Activated effector memory CD4-positive, alpha-beta T cell treated with anti-CD3 and anti-CD28 coated beads, Interleukin-2, amount 50 U/mL, for 16 hours (primary cell): ENCODE results near the gene PCYOX1L.
"Not testable (repeated sequence)": the region's sequence is repeated elsewhere in the genome, so short reads cannot be mapped to it uniquely, and the experiment has no call there.

Experiments used
- DNase-seq: peaks from one replicate; pipeline ENCODE4 v3.0.0-alpha.2; 2020

PCYOX1L gene

DNA sequence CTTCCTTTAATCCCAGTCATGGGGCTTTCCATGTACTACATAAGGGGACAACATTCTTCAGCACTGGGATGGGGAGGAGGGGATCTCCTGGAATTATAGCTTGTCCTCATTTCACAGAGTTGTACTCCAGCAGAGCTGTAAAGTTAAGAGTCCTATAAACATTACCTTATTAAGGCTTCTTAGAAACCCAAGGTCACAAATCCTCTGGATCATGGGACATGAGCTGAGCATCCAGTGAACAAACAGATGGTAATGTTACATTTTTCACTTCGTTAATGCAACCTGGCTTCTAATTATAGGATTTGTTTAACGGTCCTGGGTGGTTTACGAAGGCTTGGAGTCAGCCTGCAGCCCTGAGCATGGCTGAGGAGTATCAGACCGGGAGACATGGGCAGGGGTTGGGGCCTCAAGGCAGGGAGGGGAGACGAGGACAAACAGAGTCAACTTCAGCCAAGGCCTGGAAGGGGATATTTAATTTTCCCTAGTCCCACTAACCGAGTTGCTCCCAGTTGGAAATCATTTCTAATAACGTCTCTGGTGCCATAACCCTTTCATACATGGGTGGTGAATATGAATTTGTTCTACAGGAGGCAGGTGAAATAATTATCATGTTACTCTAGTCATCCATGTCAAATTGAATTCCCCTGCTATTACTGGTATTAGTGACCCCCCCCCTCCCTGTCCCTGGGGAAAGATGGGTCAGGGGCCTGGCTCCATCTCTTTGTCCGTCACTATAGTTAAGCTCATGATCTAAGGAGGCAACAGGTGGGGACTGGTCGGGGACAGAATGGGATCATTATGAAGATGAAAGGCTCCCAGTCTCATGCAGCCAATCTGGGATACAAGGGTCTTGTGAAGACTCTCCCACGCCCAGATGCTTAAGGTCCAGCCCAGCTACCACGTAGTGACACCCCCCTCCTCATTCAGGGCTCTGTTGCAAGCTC lies 32.0 kb downstream of the PCYOX1L start:
- no peak for DNase-seq

DNA sequence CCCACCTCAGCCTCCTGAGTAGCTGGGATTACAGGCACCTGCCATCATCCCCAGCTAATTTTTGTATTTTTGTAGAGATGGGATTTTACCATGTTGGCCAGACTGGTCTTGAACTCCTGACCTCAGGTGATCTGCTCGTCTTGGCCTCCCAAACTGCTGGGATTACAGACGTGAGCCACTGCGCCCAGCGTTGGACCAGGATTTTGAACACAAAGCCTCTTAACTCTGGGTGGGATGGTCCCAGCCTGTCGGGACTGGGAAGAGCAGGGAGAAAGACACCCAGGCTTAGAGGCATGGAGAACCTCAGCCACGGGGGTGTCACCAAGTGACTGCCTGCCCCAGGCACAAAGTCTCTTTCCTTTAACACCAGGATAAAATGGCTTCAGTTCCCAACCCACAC lies 33.2 kb downstream of the PCYOX1L start:
- DNase-seq, result not testable (repeated sequence)

DNA sequence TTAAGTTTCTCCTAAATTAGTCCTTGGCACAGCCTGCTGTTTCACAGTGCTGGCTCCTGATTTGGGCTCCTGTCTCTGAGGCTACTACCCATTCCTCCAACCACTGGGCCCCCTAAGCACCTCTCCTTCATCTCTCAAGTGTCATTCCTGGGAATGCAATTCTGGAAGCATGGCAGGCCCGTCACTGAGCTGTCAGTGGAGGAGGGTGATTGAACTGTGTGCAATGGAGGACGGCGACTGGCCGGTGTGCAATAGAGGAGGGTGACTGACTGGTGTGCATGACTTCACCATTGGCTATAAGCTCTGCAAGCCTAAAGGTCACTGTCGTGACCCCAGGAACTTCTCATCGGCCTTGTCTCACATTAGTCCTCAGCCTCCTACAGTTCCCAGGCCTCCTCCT lies 33.7 kb downstream of the PCYOX1L start:
- DNase-seq, result no peak

DNA sequence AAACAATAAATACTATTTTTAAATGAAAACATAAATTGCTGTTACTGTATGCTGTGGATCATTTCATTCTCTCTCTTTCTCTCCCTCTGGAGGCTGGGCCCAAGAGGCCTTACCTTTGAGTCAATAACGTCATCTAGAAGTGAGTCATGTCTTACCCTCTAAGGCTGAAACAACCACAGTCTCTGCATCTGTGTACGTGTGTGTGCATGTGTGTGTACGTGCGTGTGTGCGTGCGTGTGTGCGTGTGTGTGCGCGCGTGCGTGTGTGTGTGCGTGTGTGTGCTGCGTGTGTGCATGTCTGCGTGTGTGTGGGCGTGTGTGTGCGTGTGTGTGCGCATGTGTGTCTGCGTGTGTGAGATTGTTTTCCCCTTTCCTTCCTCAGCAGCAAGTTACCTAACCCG lies 34.9 kb downstream of the PCYOX1L start:
- no peak for DNase-seq

DNA sequence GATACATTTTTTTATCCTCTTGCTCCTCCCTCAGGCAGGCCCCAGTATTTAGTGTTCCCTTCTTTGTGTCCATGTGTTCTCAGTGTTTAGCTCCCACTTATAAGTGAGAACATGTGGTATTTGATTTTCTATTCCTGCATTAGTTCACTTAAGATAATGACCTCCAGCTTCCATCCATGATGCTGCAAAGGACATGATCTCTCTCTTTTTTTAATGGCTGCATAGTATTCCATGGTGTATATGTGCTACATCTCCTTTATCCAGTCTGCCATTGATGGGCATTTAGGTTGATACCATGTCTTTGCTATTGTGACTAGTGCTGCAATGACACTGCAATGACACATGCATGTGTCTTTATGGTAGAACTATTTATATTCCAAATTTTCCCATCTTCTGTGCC lies 37.1 kb downstream of the PCYOX1L start:
- DNase-seq, result not testable (repeated sequence)

DNA sequence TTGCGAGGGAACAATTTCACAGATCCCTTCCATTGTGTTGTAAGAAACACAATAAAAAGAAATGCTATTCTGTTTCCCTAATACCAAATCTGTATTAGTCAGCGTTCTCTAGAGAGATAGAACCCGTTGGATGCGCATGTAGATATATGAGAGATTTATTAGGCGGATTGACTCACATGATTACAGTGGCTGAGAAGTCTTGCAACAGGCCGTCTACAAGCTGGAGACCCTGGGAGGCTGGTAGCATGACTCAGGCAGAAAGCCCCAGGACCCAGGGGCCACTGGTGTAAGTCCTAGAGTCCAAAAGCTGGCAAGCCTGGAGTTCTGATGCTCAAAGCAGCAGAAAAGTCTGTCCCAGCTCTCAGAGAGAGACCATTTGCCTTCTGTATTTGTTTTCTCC lies 39.7 kb downstream of the PCYOX1L start:
- no peak for DNase-seq

DNA sequence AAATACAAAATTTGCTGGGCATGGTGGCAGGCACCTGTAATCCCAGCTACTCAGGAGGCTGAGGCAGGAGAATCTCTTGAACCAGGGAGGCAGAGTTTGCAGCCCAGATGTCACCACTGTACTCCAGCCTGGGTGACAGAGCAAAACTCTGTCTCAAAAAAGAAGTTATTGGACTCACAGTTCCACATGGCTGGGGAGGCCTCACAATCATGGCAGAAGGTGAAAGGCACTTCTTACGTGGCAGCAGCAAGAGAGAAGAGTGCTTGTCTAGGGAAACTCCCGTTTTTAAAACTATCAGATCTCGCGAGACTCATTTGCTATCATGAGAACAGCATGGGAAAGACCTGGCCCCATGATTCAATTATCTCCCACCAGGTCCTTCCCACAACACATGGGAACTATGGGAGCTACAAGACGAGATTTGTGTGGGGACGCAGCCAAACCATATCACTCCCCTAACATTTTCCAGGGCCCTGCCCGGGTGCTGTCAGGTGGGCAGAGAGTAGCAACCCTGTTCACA lies 41.0 kb downstream of the PCYOX1L start:
- not testable (repeated sequence) for DNase-seq

DNA sequence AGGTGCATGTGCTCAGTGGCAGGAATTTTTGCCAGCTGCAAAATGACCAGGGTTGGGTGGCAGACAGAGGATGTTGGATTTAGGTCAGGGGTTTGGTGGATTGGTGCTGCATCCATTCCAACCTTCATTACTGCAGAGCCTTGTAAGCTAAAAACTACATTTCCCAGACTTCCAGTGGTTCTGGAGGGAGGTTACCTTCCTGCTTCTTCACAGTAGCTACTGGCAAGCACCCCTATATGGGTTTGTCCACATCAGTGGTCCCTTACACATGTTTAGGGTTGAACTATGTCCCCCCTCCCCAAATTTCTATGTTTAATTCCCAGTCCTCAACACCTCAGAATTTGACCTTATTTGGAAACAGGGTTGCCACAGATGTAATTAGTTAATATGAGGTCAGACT lies 41.9 kb downstream of the PCYOX1L start:
- no peak for DNase-seq

DNA sequence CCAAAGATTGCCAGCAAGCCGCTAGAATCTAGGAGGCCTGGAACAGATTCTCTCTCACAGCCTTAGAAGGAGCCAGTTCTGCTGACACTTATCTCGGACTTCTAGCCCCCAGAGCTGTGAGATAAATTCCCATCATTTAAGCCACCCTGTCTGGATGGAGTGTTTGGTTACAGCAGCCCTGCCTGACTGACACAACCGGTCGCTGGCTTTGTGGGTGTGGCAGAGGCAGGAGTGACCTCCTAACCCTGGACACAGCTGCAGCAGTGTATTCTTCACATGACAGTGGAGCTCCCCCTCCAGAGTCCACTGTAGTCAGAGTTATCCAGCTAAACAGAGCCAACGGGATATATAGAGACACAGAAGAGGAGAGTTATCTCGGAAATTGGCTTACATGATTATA lies 42.5 kb downstream of the PCYOX1L start:
- no peak for DNase-seq

DNA sequence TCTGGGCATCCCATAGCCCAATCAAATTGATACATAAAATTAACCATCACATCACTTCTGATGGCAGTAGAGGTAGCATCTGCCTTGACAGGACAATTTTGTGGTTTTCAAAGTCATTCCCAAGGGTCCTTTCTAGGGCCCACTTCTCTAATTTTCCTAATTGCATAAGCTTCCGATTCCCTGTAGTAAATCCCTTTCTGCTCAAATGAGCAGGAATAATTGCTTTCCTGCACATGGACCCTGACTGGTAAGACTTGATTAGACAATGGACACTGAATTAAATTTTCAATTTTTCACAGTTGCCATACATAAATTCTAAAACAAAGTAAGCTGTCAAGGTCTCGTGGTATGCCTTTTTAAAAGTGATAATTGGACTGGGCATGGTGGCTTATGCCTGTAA lies 43.2 kb downstream of the PCYOX1L start:
- DNase-seq, result no peak

DNA sequence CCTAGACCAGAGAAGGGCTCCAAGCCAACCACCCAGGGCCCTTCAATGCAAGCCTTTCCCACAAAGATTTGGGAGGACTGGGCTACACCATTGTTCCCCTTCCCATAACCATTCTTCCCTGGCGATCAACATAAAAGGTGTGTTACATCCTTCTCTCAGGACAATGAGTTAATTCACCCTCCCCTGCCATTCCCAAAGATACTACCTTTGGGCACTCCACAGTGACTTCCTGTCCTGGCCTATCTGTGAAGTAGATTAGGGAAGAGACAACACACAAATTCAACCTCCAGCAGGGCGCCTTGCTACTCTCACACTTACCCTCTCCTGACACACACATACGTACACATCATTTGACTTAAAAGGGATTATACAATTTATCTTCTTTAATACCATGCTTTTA lies 44.4 kb downstream of the PCYOX1L start:
- DNase-seq, result no peak

DNA sequence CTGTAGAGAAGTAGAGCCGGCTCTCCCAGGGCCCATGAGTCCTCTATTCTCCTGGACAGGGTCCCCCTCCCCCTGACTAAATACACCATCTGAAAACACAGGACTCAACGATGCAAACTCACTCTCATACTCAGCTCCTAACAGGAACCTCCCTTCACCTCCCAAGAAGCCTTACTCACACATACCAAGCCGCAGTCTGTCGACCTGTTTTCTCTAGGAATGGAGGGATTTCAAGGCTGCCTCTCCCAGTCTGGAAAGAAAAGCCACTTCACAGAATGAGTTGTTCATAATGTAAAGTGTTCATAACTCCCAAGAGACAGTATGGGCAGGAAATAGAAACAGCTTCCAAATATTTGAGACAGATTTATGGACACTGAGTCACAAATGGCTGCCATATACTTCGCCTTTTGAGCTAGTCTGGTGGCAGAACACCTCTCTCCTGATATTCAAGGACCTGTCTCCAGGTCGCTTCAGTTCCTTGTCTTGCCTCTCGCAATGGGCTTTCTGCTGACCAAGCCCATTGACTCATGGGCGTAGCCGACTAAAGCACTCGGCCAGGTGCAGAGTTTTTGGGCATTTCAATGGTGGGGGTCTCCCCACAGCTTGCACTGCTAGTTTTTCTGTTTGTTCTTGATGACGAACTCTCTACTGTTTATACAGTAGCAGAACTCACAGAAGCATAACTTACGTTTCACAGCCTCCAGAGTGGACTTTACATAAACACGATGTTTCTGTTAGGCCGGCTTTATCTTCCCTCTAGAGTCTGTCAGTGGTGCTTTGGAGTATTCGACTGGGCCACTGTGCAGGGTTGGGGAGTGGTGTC lies 46.3 kb downstream of the PCYOX1L start:
- no peak for DNase-seq

DNA sequence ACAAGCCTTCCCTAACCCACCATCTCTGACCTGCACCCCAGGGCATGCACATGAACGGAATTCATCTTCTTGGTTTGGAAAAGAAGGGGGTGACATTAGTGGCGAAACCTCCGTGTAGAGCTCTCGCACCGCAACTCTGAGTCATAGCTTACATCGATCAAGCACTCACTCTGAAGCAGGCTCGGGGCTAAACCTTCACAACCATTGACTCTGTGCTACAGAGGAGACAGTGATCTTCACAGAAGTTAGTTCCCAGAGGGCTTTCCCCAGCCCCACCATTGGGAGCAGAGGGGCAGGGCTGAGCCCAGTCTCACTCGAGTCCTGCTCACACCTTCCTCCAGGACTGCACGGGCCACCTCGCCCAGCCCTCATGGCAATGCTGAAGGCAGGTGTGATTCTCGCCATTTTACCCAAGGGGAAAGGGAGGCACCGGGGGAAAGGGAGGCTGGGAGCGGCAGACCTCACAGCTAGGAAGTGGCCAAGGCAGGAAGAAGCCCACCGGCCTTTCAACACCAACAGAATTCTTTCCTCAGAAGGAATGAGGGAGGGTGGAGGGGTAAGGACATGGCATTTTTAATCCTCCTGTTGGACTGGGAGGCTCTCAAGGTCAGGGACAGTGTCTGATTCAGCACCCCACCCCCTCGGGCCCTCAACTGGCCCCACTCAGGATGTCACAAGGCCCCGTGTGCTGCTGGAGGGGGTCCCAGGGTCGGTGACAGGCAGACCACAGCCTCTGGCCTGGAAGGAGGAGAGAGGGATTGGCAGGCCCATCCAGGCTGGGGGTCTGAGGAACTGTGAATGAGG lies 47.1 kb downstream of the PCYOX1L start:
- DNase-seq, result no peak

DNA sequence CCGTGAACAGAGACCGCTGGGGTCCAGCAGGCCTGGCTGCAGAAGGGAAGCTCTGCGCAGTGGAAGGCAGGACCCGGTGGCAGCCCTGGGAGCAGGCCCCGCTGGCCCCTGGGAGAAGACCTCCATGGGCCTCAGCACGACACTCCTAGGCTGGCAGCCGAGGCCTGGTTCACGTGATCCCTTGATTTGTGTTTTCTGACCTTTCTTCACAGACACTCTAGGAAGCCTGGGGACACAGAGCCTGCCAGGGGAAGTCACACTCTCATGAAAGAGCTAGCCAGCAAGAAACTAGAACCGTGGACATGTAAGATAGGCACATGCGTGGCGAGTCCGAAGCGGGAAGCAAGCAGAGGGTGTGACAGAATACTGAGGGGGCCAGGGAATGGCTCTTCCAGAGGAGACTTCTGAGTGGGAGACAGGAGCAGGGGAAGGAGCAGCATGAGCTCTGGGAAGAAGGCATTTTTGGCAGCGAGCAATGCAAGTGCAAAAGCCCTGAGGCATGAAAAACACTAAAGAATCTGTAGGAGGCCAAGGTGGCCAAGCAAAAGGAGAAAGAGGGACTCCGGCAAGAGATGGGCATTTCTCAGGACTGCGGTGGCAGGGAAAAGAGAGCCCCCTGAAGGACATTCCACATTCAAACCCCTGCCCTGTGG lies 47.8 kb downstream of the PCYOX1L start:
- DNase-seq, result no peak

DNA sequence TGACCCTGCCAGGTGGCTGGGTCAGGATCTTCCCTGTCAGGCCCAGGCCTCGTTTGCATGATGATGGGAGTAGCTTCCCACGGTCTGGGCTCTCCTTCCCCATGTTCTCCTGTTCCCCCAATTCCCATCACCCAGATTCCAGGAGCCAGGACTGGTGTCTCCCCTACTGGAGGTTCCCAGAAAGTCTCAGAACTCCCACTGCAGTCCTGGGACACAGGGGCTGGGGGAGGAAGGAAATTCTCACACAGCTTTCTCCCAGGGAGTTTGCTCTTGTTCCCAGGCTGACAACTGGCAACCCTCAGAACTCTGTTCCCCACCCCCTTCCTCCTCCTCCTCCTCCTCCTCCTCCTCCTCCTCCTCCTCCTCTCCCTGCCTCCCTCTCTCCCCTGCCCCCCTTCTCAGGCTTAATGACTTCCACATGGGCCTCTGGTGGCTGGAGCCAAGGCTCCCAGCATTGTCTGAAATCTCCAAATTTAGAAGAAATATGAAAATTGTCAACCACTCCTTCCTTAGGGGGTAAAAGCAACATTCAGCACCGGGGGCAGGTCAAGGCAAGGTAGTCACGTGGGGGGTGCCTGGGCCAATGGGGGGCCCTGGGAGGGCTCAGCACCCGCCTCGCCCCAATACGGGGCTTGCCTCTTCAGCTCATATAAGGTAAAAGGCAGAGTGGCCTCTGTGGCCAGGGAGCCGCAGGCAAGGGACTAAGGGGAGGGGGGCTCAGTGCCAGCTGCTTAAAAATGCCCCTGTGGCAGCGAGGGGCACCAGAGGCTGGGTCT lies 48.5 kb downstream of the PCYOX1L start:
- DNase-seq, result no peak

DNA sequence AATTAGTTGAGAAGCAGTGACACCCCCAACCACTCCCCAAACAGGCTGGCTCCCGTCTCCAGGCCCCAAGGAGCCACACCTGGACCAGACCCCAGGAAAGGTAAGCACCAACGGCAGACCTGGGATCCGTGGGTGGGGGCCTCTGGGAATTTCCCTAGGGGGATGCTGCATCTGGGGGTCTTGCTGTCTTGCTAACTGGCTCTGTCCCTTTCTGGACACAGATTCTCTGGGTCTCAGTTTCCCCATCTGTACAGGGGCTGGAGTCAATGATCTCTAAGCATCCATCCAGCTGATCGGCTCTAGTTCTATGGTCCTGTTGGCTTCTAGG lies 49.1 kb downstream of the PCYOX1L start:
- no peak for DNase-seq

DNA sequence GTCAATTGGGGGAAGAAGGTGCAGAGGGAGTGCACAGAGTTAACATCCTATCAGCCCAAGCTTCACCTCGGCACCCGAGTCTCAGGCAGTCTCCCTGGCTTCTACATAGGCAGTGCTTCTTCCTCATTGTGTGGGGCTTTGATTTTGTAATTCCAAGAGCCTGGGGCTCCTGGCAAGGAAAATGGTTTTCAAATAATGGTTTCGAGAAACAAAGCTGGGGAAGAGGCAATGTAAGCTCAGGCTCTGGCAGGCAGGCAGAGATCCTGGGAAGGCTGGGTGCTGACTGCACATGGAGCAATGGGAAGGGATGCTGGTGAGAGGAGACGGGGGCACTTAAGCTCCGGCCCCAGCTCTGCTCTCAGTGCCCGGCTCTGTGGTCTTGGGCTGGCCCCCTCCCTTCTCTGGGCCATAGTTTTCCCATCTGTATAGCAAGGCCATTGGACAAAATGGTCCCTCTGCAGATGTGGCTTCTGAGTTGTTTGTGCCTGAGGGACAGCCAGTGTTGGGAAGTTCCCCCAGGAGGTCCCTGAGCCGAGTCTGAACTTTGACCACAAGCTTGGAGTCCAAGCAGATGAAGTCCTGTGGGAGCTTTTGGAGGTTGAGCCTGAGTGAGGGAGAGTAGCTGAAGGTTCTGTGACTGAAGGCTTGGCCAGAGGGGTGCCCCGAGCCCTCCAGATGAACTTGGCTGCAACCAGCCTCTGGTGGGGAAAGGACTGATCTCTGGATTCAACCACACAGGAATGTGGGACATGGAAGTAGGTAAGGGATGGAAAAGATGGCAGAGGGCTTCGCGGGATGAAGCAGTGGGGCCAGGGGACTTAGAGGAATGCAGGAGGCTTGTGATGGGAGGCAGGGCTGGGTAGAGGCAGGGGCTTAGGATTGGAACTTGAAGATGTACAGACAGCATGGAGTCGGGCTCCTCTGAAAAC lies 49.7 kb downstream of the PCYOX1L start:
- no peak for DNase-seq

DNA sequence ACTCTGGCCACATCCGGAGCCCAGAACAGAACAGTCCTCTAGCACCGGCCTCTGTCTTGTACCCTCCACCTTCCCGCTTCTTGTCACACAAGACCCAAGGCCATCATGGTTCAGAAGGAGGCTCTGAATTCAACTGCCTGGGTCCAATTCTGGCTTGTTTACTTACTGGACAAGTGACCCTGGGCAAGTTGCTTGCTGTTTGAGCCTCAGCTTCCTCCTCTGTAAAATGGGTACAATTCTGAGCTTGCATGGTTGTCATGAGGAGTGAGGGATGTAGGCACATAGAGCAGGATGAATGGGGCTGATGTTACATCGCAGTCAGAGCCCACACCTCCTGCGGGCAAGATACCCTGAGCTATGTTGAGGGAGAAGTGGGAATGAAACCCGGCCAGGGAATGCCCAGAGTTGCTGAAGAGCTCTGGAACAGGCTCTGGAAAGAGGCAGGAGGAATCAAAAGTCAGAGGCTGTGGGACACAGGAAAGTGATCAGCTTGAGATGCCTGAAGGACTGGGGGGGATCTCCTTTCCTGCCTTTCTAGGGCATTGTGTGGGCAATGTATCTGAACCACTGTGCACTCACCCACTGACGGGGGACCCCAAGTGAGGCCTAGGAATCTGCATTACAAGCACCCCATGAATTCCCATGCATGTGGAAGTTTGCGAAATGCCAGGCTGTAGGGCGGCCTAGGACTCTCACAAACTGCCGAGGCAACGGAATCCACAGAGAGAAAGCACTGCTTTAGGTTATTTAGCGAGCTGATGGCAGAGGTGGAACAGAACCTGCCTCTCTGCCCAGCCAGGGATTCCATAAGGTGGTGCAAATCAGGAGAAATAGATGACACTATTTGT lies 50.6 kb downstream of the PCYOX1L start:
- no peak for DNase-seq

DNA sequence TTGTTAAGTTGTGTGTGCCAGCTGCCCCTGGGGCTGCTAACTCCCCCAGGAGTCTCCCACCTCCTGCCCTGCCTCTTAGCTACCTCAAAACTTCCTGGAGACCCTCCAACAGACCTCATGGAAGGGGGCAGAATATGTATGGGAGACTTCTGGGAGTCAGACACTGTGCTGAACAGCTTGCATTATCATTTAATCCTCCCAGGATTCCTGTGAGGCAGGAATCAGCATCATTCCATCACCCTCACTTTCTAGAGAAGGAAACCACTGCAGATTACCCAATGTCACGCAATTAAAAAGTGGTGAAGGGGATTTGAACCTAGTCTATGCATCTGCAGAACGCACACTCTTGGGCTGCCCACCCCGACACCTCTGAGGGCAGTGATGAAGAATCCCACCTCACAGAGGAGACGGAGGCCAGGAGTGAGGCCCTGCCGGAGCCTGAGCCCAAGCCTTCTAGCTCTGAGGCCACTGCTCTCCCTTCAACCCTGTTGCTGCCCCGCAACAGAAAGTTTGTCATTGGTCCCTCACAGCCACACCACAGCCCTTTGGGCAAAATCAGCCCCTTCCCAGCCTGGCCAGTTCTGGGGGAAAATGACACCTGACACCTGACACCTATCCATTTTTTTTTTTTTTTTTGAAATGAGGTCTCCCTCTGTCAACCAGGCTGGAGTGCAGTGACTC lies 51.6 kb downstream of the PCYOX1L start:
- DNase-seq, result no peak
